ENCODE results near the gene TF.

TF gene

GRCh38 chr3:133805702-133806475 lies 59.7 kb downstream of the TF start, which contains the start of gene SRPRB (continued):
- TF ChIP-seq ZBTB49 (tag by site-specific recombination; IDR thresholded peaks at IDR 0.05; ENCODE audit: low read depth) (no peak), ZBTB8A (tag by site-specific recombination; IDR thresholded peaks at IDR 0.05) (peak; percentile 91), ZNF10 (tag by site-specific recombination; IDR thresholded peaks at IDR 0.05) (no peak), REST (tag by site-specific recombination; IDR thresholded peaks at IDR 0.05) (no peak), KLF9 (tag by site-specific recombination; IDR thresholded peaks at IDR 0.05; ENCODE audit: low read depth) (peak; percentile 12; the same call in 1 of the 2 replicates), ZNF544 (tag by site-specific recombination; IDR thresholded peaks at IDR 0.05) (no peak), ZNF335 (tag by site-specific recombination; conservative IDR thresholded peaks at IDR 0.05) (peak; percentile 96), ZNF473 (tag by site-specific recombination; IDR thresholded peaks at IDR 0.05) (no peak), ZNF610 (tag by site-specific recombination; IDR thresholded peaks at IDR 0.05; ENCODE audit: borderline replicate concordance) (no peak), YY2 (tag by site-specific recombination; IDR thresholded peaks at IDR 0.05) (peak; percentile 83), ZNF155 (tag by site-specific recombination; IDR thresholded peaks at IDR 0.05) (no peak), ZNF19 (tag by site-specific recombination; IDR thresholded peaks at IDR 0.05; ENCODE audit: low read depth) (no peak), ZNF121 (tag by site-specific recombination; IDR thresholded peaks at IDR 0.05) (no peak), ZNF843 (tag by site-specific recombination; IDR thresholded peaks at IDR 0.05) (no peak), ZNF571 (tag by site-specific recombination; IDR thresholded peaks at IDR 0.05) (no peak), ZNF660 (tag by site-specific recombination; IDR thresholded peaks at IDR 0.05) (no peak), ZNF561 (tag by site-specific recombination; IDR thresholded peaks at IDR 0.05; ENCODE audit: borderline replicate concordance) (no peak), ZNF777 (tag by site-specific recombination; IDR thresholded peaks at IDR 0.05; ENCODE audit: borderline replicate concordance) (peak; percentile 75; the same call in 1 of the 2 replicates), ZBTB11 (tag by site-specific recombination; conservative IDR thresholded peaks at IDR 0.05; ENCODE audit: low read depth) (no peak; the same call in 1 of the 2 replicates), INSM2 (tag by site-specific recombination; IDR thresholded peaks at IDR 0.05) (no peak), ZSCAN16 (tag by site-specific recombination; IDR thresholded peaks at IDR 0.05) (no peak), ZNF133 (tag by site-specific recombination; IDR thresholded peaks at IDR 0.05) (no peak), SP3 (tag by site-specific recombination; IDR thresholded peaks at IDR 0.05) (peak; percentile 34; the same call in 1 of the 2 replicates), ZNF501 (tag by site-specific recombination; IDR thresholded peaks at IDR 0.05) (peak; percentile 59; the same call in 1 of the 2 replicates), PRDM10 (tag by site-specific recombination; IDR thresholded peaks at IDR 0.05) (peak; percentile 51)

Data from HEK293 (cell line).